Hindlimb muscle (tissue), 1 donor: Measurements from ENCODE around the gene THAP6. TPM values are rescaled to one million over a fixed set of nuclear protein-coding genes. Genes with fewer than 3 reads are reported as not detected.
"Not testable (repeated sequence)": the region's sequence is repeated elsewhere in the genome, so short reads cannot be mapped to it uniquely, and the experiment has no call there.

ENCODE experiments used
- DNase-seq: peaks from one replicate; pipeline ENCODE4 v3.0.0-alpha.2; 2013
- polyA plus RNA-seq: library from polyadenylated mRNA; unstranded; fragments of 120-200 nt; gene quantifications from one replicate; pipeline ENCODE4 v1.2.1, GENCODE V29; 2013; ENCODE audit not compliant: insufficient read length

THAP6 gene
- polyA plus RNA-seq, 1 donor: 16.8 TPM

DNA sequence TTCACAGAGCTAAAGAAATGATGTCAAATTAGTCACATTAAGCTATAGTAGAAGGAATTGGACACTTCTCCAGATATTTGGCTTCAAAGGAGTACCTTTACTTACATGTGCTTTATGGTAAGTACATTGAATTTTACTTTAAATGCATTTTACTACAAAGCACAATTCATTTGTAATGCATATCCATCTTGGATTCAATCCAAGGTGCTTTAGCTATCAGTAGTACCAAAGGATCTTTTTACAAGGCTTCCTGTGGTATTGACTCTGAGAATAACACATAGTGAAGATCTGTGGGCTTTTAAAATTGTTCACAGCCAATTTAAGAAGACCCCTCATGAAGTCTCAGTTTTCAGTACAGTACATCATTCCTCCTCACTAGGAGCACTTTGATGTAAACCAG is 13.2 kb downstream of the THAP6 start:
- DNase-seq: no peak

GRCh38 chr4:75530556-75531322 is 16.5 kb downstream of the THAP6 start:
- no peak for DNase-seq

DNA sequence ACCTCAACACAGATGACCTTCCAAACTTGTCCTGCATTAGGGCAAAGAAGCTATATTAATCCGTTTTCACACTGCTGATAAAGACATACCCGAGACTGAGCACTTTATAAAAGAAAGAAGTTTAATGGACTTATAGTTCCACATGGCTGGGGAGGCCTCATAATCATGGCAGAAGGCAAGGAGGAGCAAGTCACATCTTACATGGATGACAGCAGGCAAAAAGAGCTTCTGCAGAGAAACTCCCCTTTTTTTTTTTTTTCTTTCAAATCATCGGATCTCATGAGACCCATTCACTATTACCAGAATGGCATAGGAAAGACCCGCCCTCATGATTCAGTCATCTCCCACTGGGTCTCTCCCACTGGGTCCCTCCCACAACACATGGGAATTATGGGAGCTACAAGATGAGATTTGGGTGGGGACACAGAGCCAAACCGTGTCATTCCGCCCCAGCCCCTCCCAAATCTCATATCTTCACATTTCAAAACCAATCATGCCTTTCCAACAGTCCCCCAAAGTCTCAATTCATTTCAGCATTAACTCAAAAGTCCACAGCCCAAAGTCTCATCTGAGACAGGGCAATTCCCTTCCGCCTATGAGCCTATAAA is 17.4 kb downstream of the THAP6 start:
- DNase-seq: not testable (repeated sequence)

GRCh38 chr4:75533339-75533887 is 19.1 kb downstream of the THAP6 start:
- not testable (repeated sequence) for DNase-seq

GRCh38 chr4:75533926-75534325 is 19.7 kb downstream of the THAP6 start:
- DNase-seq: not testable (repeated sequence)

GRCh38 chr4:75537308-75537707 is 23.0 kb downstream of the THAP6 start:
- not testable (repeated sequence) for DNase-seq

- DNase-seq: no peak
These were observed 28.6 kb downstream of the THAP6 start for GRCh38 chr4:75542824-75543223.

- DNase-seq: not testable (repeated sequence)
These were observed 29.9 kb downstream of the THAP6 start for GRCh38 chr4:75544220-75544619.

- no peak for DNase-seq
These were observed 30.6 kb downstream of the THAP6 start for GRCh38 chr4:75544870-75545269.

GRCh38 chr4:75545526-75545925 is 31.3 kb downstream of the THAP6 start:
- DNase-seq: no peak

GRCh38 chr4:75547647-75548387 is 33.5 kb downstream of the THAP6 start:
- DNase-seq: peak; percentile 4

GRCh38 chr4:75549019-75549418 is 34.7 kb downstream of the THAP6 start:
- no peak for DNase-seq

DNA sequence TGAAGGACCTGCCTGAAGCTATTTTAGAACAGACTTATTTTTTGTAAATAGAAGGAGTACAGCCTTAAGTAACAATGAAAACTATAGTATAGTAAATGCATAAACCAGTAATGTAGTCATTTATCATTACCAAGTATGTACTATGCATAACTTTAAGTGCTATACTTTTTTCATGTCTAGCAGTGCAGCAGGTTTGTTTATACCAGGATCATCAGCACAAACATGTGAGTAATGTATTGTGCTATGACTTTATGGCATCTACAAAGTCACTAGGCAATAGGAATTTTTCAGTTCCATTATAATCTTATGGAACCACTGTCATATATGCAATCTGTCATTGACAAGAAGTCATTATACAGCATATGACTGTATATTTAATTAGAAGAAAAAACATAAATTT is 38.2 kb downstream of the THAP6 start:
- no peak for DNase-seq

DNA sequence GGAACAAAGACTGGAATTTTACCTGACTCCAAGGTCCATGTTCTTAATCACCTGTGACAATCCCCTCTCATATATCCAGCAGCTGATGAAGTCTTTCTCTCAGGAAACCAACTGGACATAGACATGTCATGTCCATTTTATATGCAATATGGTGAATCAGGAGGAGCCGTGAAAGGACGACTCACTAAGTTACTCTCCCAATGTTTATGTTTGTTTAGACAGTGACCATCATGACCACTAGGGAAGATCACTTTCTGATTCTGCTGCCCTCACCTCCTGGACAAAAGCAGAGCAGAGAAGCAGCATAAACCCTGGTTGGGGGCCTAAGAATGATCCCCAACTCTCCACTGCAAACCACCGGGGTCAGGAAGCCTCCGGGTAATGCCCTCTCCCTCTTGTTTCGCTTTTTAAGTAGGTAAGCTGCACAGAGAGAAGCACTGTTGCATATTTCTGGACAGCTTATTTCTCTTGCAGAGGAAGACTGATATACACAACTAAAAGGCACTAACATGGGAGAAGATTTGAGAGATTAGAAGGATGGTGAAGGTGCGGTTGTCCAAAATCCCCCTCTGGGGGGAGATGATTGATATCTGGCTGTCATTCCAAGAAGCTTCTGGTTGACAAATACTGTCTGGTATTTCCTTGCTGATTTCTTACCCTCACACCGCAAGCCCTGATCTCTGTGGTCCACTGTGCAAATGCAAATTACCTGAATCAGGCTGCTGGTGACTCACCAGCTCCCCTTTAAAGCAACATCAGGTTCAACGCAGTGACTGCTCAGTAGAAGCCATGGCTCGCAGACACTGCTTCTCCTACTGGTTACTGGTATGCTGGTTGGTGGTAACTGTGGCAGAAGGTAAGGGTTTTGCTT is 41.3 kb downstream of the THAP6 start, which contains the start of gene ODAPH:
Gene ODAPH, plus strand, starts transcription at position 773 of the 871 bp plus-strand sequence. Its CDS starts 17 bp downstream, at position 790.
- DNase-seq: no peak

GRCh38 chr4:75557696-75558095 is 43.4 kb downstream of the THAP6 start:
- DNase-seq: no peak

- no peak for DNase-seq
These were observed 47.5 kb downstream of the THAP6 start for GRCh38 chr4:75561789-75562188.

DNA sequence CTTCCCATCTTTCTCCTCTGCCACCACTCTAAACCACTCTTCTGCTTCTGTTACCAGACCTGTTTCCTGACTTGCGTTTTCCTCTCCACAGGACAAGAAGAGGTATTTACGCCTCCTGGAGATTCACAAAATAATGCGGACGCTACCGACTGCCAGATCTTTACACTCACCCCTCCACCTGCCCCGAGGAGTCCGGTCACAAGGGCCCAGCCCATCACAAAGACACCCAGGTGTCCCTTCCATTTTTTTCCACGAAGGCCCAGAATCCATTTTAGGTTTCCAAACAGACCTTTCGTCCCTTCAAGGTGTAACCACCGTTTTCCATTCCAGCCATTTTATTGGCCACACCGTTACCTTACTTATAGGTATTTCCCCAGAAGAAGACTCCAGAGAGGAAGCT is 49.8 kb downstream of the THAP6 start:
- no peak for DNase-seq

- no peak for DNase-seq
These were observed 51.2 kb downstream of the THAP6 start for GRCh38 chr4:75565481-75565880.

DNA sequence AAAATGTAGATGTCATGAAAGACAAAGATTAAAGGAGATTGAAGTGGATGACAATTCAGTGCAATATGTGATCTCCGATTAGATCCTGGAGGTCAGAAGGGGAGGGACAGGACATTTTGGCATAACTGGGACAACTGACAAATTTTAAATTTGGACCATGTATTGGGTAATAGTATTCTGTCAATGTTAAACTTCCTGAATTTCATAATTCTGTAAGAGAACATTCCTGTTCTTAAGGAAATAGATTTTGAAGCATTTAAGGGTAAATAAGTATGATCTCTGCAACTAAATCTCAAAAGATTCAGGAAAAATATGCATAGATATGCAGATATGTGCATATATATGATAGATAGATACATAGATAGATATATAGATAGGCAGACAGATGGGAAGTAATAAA is 52.6 kb downstream of the THAP6 start:
- no peak for DNase-seq

- DNase-seq: no peak
These were observed 53.5 kb downstream of the THAP6 start for GRCh38 chr4:75567725-75568124.
